Liver (tissue), 3 donors: ENCODE measurements around the gene SLC7A6OS.

ENCODE experiments used
- ATF3 ChIP-seq: IDR thresholded peaks from 2 replicates; pipeline ENCODE4 v1.6.1; 2016; ENCODE audit warnings: antibody characterized with exemption
- JUND ChIP-seq, 2 donors: IDR thresholded peaks; 2 replicates each; pipeline ENCODE4 v1.6.1; 2016; ENCODE audit warnings: antibody characterized with exemption in 2 of 2
- MAX ChIP-seq: IDR thresholded peaks from 2 replicates; pipeline ENCODE4 v1.6.1; 2016; ENCODE audit warnings: antibody characterized with exemption
- RAD21 ChIP-seq, 2 donors: IDR thresholded peaks; 2 replicates each; pipeline ENCODE4 v1.6.1; 2016; ENCODE audit warnings: antibody characterized with exemption in 2 of 2, mild to moderate bottlenecking in 2 of 2
- REST ChIP-seq: IDR thresholded peaks from 2 replicates; pipeline ENCODE4 v1.6.1; 2016; ENCODE audit warnings: antibody characterized with exemption, mild to moderate bottlenecking
- SP1 ChIP-seq: IDR thresholded peaks from 2 replicates; pipeline ENCODE4 v1.6.1; 2018; ENCODE audit warnings: antibody characterized with exemption, mild to moderate bottlenecking
- ZBTB33 ChIP-seq: IDR thresholded peaks from 2 replicates; pipeline ENCODE4 v1.6.1; 2016; ENCODE audit warnings: antibody characterized with exemption
- TF ChIP-seq, protein P1 (sequence below): fragments of 150-350 bp; IDR thresholded peaks from 2 replicates; pipeline ENCODE4 v1.5.1; 2017; ENCODE audit warnings: improper control_type of control experiment, low read depth, low read length; ENCODE audit not compliant: missing input control
- donor health status: healthy.
- donor health status: healthy.

- TF ChIP-seq SP1: peak; percentile 41
- TF ChIP-seq, protein P1, sequence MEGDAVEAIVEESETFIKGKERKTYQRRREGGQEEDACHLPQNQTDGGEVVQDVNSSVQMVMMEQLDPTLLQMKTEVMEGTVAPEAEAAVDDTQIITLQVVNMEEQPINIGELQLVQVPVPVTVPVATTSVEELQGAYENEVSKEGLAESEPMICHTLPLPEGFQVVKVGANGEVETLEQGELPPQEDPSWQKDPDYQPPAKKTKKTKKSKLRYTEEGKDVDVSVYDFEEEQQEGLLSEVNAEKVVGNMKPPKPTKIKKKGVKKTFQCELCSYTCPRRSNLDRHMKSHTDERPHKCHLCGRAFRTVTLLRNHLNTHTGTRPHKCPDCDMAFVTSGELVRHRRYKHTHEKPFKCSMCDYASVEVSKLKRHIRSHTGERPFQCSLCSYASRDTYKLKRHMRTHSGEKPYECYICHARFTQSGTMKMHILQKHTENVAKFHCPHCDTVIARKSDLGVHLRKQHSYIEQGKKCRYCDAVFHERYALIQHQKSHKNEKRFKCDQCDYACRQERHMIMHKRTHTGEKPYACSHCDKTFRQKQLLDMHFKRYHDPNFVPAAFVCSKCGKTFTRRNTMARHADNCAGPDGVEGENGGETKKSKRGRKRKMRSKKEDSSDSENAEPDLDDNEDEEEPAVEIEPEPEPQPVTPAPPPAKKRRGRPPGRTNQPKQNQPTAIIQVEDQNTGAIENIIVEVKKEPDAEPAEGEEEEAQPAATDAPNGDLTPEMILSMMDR: peak; percentile 13
- peak; percentile 43 to 63 for TF ChIP-seq RAD21 (IDR thresholded peaks at IDR 0.05)
- TF ChIP-seq JUND (IDR thresholded peaks at IDR 0.05): no peak
- peak; percentile 82 for TF ChIP-seq ZBTB33
- TF ChIP-seq REST: peak; percentile 88
- TF ChIP-seq MAX: peak; percentile 93
- TF ChIP-seq ATF3: no peak
These were observed at the start of gene SLC7A6OS, which contains the start of gene PRMT7 for GRCh38 chr16:68310774-68311511.
